ENCODE results near the gene CPM.
"Not testable (repeated sequence)": the region's sequence is repeated elsewhere in the genome, so short reads cannot be mapped to it uniquely, and the experiment has no call there.

CPM gene

DNA sequence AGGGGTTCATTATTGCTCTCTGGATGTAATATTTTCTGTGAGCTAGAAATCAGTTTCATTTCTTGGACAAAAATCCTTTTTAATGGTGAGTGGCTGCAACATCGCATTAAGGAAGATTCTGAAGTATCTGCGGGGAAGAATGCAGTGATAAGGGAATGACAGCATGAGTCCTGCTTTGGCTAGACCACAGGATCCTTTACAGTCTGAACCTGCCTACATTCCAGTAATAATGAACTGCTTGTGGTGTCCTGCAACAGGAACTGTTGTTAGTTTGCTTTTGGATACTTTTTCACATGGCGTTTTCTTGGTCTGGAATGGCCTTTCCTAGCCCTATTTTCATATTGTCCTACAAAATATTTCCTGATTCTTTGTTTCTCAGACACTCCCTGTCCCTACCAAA is 109.3 kb downstream of the CPM start:
- no peak for DNase-seq

- no peak for DNase-seq
Observed at GRCh38 chr12:68821357-68822188, 111.4 kb downstream of the CPM start.

DNA sequence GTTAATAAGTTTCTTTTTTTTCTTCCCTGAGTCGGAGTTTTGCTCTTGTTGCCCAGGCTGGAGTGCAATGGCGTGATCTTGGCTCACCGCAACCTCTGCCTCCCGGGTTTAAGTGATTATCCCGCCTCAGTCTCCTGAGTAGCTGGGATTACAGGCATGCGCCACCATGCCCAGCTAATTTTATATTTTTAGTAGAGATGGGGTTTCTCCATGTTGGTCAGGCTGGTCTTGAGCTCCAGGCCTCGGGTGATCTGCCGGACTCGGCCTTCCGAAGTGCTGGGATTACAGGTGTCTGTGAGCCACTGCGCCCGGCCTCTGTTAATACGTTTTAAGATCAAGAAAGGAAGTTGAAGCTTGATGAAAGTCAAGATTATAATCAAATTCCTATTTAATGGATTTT is 113.5 kb downstream of the CPM start:
- DNase-seq = not testable (repeated sequence)

GRCh38 chr12:68815928-68816800 is 116.8 kb downstream of the CPM start:
- no peak for DNase-seq

DNA sequence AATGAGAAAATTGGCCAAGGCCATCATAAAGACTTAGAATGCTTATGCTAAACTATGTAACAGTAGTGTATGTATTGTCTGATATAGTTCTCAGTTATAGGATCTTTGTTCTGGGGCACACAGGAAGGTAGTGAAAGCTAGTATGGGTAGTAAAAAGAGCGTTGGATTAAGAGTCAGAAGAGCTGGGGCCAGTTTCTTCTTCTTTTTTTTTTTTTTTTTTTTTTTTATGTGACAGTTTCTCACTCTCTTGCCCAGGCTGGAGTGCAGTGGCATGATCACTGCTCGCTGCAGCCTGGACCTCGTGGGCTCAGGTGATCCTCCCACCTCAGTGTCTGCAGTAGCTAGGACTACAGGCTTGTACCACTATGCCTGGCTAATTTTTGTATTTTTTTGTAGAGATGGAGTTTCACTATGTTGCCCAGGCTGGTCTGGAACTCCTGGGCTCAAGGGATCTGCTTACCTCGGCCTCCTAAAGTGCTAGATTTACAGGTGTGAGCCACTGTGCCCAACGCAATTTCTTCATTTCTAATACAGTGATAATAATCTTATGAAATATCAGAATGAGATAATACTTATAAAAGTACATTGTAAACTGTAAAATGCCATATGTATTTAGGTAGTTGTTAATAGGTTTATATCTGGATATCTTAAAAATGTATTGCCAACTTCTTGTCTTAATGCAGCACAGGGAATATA is 117.6 kb downstream of the CPM start:
- DNase-seq = no peak

GRCh38 chr12:68814490-68815231 is 118.3 kb downstream of the CPM start:
- no peak for DNase-seq

DNA sequence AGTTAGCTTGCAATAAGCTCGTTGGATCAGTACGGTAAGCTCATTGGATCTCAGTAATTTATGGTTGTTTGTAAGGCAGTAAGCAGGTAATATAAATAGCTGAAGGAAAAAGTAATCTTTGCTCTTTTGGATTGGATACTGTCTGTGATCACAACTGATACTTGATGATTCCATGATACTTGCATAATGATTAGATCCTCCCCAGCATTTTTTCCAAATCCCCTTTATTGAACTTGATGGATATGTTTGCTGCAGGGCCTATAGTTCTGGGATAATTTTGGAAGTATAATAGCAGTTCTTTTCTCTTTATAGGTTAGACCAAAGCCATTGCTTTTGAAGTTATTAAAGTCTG is 119.8 kb downstream of the CPM start:
- DNase-seq = no peak

DNA sequence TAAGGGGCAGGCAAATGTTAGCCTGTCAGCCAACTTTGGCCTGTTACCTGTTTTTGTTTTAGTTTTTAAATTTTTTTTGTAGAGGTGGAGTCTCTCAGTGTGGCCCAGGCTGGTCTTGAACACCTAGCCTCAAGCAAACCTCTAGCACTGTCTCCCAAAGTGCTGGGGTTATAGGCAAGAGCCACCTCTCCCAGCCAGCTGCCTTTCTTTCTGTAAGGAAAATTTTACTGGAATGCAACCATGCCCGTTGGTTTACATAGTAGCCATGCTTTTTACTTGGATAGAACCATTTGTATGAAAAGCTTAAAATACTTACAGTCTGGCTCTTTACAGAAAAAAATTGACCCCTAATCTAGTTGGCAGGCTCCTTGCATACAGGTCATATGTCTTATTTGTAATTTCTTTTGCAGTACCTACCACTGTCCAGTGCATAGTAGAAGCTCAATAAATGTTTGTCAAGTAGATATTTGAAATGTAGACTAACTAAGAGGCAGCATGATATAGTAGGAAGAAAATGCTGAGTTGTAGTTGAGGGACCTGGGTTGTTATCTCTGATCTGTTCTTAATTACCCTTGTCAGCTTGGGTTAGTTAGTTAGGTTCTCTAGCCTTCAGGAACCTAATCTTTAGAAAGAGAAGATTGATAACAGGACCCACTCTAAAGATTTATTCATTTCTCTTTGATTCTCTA is 120.3 kb downstream of the CPM start:
- DNase-seq = no peak

DNA sequence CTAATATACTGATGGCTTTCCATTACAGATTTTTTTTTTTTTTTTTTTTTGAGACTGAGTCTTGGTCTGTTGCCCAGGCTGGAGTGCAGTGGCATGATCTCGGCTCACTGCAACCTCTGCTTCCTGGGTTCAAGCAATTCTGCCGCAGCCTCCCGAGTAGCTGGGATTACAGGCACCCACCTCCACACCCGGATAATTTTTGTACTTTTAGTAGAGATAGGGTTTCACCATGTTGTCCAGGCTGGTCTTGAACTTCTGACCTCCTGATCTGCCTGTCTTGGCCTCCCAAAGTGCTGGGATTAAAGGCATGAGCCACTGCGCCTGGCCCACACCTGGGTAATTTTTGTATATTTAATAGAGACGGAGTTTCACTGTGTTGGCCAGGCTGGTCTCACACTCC is 121.4 kb downstream of the CPM start:
- DNase-seq = not testable (repeated sequence)

- not testable (repeated sequence) for DNase-seq
Observed at GRCh38 chr12:68810027-68810389, 123.0 kb downstream of the CPM start.

DNA sequence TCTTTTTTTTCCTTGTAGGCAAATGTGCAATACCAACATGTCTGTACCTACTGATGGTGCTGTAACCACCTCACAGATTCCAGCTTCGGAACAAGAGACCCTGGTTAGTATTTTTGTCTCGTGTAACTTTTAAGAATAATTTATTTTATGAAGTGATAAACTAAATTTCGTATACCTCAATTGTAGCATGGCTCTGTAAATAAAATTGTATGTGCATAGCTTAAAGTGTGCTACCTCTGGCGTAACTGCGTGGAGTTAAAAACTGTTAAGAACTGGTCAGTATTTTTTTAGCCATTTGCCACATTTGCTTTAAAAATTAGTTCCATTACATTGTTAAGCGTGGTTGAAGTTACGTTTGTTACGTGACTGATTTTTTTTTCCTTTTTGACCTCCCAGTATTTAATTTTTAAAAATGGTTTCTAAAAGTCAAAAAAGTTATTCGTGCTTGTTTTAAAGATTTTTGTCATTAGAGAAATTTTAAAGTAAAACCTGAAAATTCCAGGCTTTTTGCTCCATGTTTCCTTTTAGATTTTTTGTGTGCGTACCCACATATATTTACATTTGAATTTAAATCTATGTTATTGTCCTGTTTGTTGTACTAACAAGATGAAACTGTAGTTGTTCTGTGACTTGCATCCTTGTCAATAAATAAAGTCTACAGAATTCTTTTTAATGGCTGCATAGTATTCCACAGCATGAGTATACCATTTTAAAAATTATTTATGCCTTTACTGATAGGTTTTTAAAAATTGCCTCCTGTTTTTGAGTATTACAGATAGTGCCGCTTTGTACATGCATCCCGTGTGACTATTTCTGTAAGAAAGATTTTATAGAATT is 123.6 kb downstream of the CPM start:
- DNase-seq = no peak

DNA sequence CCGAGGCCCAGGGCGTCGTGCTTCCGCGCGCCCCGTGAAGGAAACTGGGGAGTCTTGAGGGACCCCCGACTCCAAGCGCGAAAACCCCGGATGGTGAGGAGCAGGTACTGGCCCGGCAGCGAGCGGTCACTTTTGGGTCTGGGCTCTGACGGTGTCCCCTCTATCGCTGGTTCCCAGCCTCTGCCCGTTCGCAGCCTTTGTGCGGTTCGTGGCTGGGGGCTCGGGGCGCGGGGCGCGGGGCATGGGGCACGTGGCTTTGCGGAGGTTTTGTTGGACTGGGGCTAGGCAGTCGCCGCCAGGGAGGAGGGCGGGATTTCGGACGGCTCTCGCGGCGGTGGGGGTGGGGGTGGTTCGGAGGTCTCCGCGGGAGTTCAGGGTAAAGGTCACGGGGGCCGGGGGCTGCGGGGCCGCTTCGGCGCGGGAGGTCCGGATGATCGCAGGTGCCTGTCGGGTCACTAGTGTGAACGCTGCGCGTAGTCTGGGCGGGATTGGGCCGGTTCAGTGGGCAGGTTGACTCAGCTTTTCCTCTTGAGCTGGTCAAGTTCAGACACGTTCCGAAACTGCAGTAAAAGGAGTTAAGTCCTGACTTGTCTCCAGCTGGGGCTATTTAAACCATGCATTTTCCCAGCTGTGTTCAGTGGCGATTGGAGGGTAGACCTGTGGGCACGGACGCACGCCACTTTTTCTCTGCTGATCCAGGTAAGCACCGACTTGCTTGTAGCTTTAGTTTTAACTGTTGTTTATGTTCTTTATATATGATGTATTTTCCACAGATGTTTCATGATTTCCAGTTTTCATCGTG is 124.4 kb downstream of the CPM start:
- DNase-seq = peak; percentile 74

DNA sequence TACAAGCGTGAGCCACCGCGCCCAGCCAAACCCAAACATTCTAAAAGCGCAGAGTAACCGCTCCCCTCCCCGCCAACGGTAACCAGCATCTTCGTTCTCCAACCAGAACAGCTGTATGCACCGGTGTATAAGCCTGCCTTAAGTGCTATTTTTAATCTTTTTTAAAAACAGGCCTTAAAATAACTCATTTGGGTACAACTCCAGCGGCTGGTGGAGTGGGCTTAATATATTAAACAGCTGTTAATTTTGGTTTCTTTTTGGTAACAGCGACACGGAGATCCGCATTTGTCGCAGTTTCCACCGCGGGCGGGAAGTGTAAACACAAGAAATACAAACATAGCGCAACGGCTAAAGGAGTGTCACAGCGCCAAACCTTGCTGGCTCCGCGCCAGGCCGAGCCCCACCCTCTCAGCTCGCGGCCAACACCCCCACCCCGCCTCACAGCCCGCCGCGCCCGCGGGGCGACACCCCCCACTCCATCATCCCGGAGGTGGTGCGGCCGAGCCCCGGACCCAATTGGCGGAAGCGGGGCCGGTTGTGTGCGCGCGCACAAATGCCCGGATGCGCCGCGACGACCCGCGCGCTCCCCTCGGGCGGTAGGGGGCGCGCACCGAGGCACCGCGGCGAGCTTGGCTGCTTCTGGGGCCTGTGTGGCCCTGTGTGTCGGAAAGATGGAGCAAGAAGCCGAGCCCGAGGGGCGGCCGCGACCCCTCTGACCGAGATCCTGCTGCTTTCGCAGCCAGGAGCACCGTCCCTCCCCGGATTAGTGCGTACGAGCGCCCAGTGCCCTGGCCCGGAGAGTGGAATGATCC is 125.2 kb downstream of the CPM start, which contains the start of gene MDM2:
Gene MDM2 (plus strand): TSS at position 602 of the 812 bp plus-strand sequence. CDS start 301 bp downstream, outside the sequence.
- DNase-seq = peak; percentile 99

- not testable (repeated sequence) for DNase-seq
Observed at GRCh38 chr12:68807274-68807575, 125.7 kb downstream of the CPM start.

- no peak for DNase-seq
Observed at GRCh38 chr12:68806488-68807237, 126.3 kb downstream of the CPM start.

GRCh38 chr12:68805592-68806120 is 127.3 kb downstream of the CPM start:
- no peak for DNase-seq

DNA sequence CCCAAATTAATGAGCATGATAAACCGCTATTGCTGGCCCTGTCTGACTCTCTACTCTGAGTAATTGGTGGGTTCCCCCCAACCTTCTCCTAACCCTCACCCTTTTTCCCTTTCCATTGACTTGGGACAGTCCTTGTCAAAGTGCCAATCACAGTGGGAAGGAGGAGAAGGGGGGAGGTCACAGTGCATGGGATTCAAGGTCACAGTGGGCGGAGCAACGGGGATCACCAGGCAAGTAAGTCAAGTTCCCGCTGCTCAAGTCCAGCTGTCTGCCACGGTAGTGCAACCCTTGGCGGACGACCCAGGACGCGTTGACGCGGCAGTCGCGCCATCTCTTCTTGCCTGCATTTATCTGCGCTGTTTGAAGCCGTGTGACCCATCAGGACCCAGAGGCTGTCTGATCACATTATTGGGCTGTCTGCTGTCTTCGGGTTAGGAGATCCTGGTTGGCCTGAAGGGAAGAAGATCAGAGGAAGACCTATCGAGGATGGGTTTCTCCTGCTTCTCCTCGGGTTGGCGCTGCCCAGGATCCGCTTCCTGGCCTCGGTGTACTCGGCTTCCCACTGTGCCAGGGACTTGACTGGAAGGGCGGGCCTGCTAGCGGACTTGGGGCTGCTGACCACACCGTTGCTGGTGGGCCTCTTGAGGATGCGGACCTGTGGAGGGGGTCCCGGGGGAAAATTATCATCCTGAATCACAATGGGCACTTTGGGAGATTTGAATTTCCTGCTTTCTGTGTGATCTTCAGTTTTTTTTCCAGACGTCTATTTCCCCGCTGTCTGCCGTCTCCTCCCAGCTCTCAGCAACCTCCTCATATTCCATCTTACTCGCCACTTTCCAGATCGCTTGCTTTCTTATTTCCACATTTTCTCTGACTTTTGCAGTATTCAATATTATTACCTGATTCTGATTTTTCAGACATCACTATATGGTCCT is 128.0 kb downstream of the CPM start:
- DNase-seq = no peak
